Stimulated activated naive CD8-positive, alpha-beta T cell treated with anti-CD3 and anti-CD28 coated beads, Interleukin-15, amount 100 ng/mL, for 72 hours (primary cell): ENCODE data around the gene PPARGC1A.

Source experiments
- ATAC-seq: fragments of 150-1000 bp; cut with Tn5 transposase; 2 replicates; pipeline ENCODE4 v1.10.0; 2021; ENCODE audit warnings: mild to moderate bottlenecking, moderate library complexity
- DNase-seq, 2 donors: peaks; one replicate each; pipeline ENCODE4 v3.0.0; 2021 to 2022
- H3K27ac Mint-ChIP-seq, 2 donors: one replicate each; pipeline ENCODE4 v1.8.0; 2022; ENCODE audit warnings: mild to moderate bottlenecking in 2 of 2, mixed read lengths in 2 of 2, moderate library complexity in 2 of 2
- H3K27me3 Mint-ChIP-seq: one replicate; pipeline ENCODE4 v1.8.0; 2022; ENCODE audit warnings: mixed read lengths
- H3K4me1 Mint-ChIP-seq: one replicate; pipeline ENCODE4 v1.8.0; 2022; ENCODE audit warnings: mild to moderate bottlenecking, mixed read lengths
- H3K4me3 Mint-ChIP-seq, 2 donors: one replicate each; pipeline ENCODE4 v1.8.0; 2022; ENCODE audit warnings: mild to moderate bottlenecking in 2 of 2, mixed read lengths in 2 of 2, moderate library complexity in 1 of 2
- H3K9me3 Mint-ChIP-seq, 2 donors: one replicate each; pipeline ENCODE4 v1.8.0; 2022; ENCODE audit warnings: mixed read lengths in 2 of 2

The PPARGC1A gene

DNA sequence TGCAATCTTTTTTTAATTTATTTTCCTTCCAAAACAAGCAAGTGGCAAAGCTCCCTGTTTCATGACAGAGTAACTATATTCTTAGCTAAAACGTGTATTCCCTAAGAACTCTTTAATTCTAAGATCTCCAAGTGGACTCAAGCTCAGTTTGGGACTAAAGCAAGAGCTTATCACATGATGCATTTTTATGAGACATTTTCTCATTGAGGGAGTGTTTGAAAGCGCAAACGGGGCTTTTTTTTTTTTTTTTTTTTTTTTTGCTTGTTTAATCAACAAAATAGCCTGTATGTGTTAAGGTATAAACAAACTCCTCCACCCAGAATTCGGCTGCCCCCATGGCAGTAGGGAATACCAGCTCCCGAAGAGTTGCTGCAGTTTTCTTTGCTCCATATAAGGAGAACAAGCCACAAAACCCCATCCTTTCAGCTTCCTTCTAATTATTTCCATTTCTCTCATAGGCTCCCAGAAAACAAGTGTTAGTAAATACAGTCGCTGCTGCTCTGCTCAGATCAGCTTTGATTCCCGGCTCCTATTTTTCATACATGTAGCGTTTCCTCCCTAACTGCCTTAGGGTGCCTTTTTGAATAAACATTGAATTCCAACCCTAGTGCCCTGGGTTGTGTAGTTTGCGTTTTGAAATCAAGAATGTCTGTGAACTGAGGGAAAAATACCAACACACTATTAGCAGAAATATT is 669 bp upstream of the PPARGC1A start:
- H3K4me1 Mint-ChIP-seq: peaks cover 19% of the 10 kb centered on the region

DNA sequence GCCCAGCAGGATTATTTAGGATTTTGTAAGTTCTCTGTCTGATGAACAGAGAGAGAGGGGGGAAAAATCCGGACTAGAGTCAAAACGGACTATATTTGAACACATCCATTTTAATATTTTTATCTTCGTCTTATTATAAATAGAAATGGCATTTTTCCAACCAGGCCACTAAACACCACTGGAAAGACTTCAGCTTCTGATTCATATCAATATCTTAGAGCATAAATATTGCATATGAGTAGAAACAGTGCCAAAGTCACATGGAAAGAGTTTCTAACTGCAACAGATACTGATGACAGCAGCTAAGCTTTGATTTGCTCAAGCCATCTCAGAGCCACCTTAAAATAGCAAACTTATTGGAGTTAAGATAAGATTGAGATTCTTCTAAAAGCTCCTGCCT is 456 bp downstream of the PPARGC1A start:
- no peak for ATAC-seq
- H3K4me3 Mint-ChIP-seq: peak overlapping the region; percentile 21 to 65
- no peak overlapping the region for H3K27ac Mint-ChIP-seq
- H3K9me3 Mint-ChIP-seq: no peaks in the 10 kb centered on the region
- H3K27me3 Mint-ChIP-seq: peaks cover 41% of the 10 kb centered on the region
- no peak for DNase-seq
- H3K4me1 Mint-ChIP-seq: peaks cover 19% of the 10 kb centered on the region

More for the DNA sequence above, 669 bp upstream of the PPARGC1A start:
- peaks cover 41% of the 10 kb centered on the region for H3K27me3 Mint-ChIP-seq
- no peaks in the 10 kb centered on the region for H3K9me3 Mint-ChIP-seq
- ATAC-seq: no peak
- no peak overlapping the region for H3K4me3 Mint-ChIP-seq
- no peak for DNase-seq
- no peak overlapping the region for H3K27ac Mint-ChIP-seq

DNA sequence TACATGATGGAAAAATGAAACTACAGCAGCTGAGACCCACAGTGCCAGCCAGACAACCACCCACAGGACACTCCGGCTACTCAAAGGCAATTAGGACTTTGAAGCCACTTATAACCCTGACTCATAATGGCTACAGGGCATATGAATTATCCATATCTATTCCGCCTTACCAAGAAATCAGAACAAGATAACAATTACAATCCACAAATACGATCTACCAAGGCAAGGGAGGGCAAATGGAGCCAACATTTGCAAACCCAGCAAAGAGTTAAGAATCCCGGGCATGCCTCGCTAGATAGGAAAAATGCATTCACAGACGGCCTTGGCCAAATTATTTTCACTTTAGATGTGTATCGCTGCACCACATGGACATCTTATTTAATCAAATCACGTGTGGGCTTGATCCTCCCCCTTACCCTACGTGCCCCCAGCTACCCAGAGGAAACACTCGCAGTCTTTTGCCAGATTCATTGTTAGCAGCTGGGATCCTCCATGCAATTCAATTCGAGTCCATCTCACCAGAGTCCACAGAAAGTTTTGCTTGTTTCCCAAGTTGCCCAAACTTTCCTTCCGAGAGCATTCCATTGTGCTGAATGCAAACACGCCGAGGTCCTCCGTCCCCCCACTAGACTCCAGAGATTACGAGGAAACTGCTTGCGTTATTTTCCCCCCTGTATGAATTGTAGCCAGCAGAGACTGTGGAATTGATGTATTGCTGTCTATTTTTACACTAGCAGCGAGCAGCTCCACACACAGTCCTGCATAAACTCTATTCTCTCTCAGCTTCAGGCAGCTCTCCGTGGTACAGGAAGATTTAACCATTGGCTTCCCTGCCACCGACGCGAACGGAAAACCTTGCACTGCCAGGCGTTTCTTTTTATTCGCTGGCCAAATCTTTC is 1.2 kb downstream of the PPARGC1A start:
- no peak for ATAC-seq
- H3K4me1 Mint-ChIP-seq: peaks cover 19% of the 10 kb centered on the region
- H3K4me3 Mint-ChIP-seq: peak overlapping the region; percentile 21 to 32
- H3K27me3 Mint-ChIP-seq: peaks cover 41% of the 10 kb centered on the region
- no peak overlapping the region for H3K27ac Mint-ChIP-seq
- no peak for DNase-seq
- no peaks in the 10 kb centered on the region for H3K9me3 Mint-ChIP-seq

DNA sequence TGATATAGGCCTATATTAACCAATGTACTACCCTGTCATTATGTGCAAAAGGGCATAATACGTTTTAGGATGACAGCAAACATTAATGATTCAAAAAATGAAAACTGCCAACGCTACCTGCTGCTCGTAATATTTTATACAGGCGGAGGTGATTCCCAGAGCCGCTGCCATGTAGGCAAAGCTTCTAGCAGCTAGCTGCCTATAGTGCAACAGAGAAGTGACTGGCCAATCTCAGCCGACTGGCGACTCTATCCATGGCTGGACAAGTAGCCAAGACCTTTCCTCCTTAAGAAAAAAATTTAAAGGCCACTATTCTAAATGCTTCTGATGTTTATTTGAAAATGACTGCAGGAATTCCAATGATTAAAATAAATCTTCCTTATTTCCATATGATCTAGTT is 1.9 kb downstream of the PPARGC1A start:
- H3K4me1 Mint-ChIP-seq: peaks cover 19% of the 10 kb centered on the region
- H3K27ac Mint-ChIP-seq: no peak overlapping the region
- no peak for ATAC-seq
- peaks cover 38% of the 10 kb centered on the region for H3K27me3 Mint-ChIP-seq
- H3K4me3 Mint-ChIP-seq: no peak overlapping the region
- no peak for DNase-seq
- no peaks in the 10 kb centered on the region for H3K9me3 Mint-ChIP-seq

DNA sequence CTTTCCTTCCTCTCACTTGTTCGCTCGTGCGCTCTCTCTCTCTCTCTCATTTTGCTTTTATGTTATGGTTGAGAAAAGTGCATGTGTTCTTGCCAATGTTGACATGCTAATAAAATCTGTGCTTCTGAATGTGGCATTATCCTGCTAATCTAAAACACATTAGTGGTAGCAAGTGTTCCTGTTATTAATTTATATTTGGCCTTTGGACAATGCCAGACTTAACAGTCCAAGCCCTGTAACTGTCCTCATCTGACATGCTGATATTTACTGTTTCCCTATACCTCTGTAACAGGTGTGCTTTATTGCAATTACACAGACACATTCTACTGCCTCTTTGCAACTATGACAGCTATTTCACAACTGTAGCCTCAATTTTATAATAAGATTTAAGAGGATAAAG is 2.7 kb downstream of the PPARGC1A start:
- H3K9me3 Mint-ChIP-seq: no peaks in the 10 kb centered on the region
- no peak overlapping the region for H3K27ac Mint-ChIP-seq
- peaks cover 19% of the 10 kb centered on the region for H3K4me1 Mint-ChIP-seq
- H3K27me3 Mint-ChIP-seq: peaks cover 30% of the 10 kb centered on the region
- DNase-seq (no peak), ATAC-seq (no peak)
- H3K4me3 Mint-ChIP-seq: no peak overlapping the region

DNA sequence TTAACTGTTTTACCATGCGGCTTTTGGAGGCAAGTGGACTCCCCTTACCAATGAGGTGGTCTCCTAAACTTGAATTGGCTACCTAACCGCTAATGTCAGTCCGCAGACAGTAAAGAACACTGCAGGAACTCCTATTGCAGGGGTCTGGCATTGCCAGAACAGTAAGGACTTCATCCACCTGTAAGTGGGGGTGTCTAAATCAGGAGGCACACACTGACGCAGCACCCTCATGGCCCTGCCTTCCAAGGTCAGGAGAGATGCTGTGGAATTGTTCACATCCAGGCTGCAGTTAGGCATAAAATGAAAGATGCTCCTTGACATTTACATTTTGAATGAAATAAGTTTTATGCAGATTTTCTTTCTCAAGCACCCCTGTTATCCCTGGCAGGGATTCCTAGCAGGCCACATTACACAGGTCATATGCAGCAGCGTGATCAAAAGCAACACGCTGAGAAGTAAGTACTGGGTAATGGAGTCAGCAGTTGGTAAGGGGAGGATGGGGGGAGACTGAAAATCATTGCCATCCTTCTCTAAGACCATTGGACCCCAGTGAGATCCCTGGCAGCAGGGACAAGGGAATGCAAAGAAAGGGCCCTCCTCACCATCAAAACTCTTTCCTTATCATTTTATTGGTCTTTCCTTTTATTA is 3.8 kb downstream of the PPARGC1A start:
- no peak overlapping the region for H3K27ac Mint-ChIP-seq
- H3K9me3 Mint-ChIP-seq: no peaks in the 10 kb centered on the region
- DNase-seq (no peak), ATAC-seq (no peak)
- peaks cover 29% of the 10 kb centered on the region for H3K27me3 Mint-ChIP-seq
- H3K4me1 Mint-ChIP-seq: peaks cover 19% of the 10 kb centered on the region
- no peak overlapping the region for H3K4me3 Mint-ChIP-seq

DNA sequence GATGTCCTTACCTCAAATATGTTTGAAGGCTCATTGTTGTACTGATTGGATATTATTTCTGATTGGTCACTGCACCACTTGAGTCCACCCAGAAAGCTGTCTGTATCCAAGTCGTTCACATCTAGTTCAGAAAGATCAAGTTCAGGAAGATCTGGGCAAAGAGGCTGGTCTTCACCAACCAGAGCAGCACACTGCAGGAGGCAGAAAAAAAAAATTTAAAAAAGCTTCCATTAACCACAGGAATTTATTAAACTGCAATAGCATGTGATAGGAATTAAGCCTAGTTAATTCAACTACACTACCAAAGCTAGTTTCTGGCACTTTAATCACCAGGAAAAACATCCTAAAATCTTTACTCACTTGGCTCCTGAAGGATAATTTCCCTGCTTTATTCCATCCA is 5.1 kb downstream of the PPARGC1A start:
- no peak for DNase-seq
- no peak overlapping the region for H3K27ac Mint-ChIP-seq
- H3K27me3 Mint-ChIP-seq: peaks cover 18% of the 10 kb centered on the region
- H3K9me3 Mint-ChIP-seq: peaks cover 0 to 3% of the 10 kb centered on the region in 2 donors
- no peak overlapping the region for H3K4me3 Mint-ChIP-seq
- peaks cover 16% of the 10 kb centered on the region for H3K4me1 Mint-ChIP-seq
- ATAC-seq: no peak

DNA sequence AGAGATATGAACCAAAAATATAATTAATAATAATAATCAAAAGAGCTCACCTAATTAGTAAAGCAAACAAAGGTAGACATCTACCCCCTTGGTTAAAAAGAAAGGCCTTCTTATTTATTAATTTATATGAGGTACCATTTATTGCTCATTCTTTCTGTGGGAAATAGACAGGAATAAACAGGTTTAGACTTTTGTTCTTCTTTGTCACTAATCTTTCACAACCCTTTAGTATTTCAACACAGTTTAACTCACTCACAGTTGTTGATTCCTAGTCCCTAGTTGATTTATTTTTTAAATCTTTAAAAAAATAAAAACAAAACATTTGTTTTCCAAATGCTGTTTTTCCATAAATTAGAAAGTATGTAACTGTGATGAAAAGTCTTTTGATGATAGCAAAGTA is 5.6 kb downstream of the PPARGC1A start:
- peaks cover 13% of the 10 kb centered on the region for H3K27me3 Mint-ChIP-seq
- peaks cover 11% of the 10 kb centered on the region for H3K4me1 Mint-ChIP-seq
- ATAC-seq (no peak), DNase-seq (no peak)
- no peak overlapping the region for H3K4me3 Mint-ChIP-seq
- peaks cover 0 to 5% of the 10 kb centered on the region in 2 donors for H3K9me3 Mint-ChIP-seq
- no peak overlapping the region for H3K27ac Mint-ChIP-seq

DNA sequence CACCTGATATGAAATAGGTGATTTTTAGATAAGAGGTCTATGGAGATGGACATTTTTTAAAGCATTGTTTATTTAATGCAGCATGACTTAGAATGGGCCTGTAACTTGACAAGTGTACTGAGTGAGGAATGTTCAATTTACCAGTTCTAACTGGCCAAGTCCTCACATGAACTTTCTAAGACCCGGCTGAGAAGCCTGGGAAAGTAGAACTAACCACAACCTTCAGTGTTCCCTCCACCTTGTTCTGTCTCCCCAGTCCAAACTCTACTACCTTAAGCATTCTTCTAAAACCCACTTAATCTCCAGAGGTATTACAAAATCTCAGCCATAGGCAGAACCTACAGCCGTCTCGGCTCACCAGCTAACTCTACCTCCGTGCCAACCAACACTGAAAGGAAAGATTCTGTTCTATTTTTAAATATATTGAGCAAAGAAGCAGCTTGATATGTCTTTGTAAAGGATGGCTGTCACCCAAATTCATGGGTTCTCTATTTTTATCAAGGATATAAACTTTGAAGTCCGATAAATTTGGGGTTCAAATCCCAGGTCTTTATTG is 6.8 kb downstream of the PPARGC1A start:
- ATAC-seq (no peak), DNase-seq (no peak)
- Mint-ChIP-seq H3K4me3 (no peak overlapping the region), H3K27me3 (peaks cover 1% of the 10 kb centered on the region), H3K9me3 (peaks cover 0 to 5% of the 10 kb centered on the region in 2 donors), H3K4me1 (no peaks in the 10 kb centered on the region), H3K27ac (no peak overlapping the region)

DNA sequence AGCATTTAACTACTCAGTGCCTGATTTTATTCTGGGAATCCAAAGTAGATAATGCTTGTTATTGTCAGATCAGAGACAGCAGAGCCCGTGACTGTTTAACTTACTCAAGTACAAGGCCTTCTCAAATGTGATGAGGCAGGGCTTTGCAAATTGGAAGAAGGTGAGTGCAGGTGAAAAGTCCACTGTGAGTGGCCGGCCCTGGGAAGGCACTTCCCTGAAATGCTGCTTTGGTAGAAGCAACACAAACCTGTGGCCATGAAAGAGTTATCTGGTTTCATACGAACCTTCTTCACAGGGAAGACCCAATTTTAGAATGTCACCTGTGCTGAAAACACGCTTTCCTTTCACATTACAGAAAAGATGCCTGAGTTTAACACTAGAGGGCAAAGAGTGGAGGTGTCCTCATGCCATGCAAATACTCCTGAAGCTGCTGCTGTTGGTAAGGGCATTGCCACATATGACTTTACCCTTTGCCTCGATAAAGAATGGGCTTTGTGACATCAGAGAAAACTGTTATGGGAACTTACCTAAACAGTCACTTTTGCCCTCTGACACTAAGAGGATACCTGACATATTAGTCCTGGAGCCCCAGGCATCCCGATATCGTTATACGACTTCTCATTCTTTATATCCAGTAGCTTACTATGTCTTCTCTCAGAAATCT is 8.0 kb downstream of the PPARGC1A start:
- DNase-seq: no peak
- ATAC-seq: no peak
- H3K27ac Mint-ChIP-seq: no peak overlapping the region
- H3K9me3 Mint-ChIP-seq: peaks cover 0 to 5% of the 10 kb centered on the region in 2 donors
- H3K4me1 Mint-ChIP-seq: no peaks in the 10 kb centered on the region
- no peaks in the 10 kb centered on the region for H3K27me3 Mint-ChIP-seq
- H3K4me3 Mint-ChIP-seq: no peak overlapping the region

DNA sequence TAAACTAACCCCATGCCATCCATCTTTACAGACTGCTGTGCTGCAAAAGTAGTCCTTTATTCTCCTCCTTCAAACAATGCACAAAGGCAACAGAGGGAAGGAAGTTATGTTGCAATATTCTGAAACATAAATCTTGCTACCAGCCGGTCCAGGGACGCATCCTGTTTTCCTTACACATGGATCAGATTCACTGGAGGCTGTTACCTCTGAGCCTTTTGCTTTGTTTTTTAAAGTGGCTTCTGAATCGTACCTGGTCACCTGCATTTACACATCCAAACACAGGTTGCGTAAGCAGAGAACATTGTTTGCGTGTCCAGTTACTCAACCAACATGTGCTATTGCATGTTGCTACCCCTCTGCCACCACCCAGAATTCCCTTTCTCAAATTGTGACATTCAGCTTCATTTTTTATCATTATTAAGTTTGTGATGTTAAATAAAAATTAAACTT is 8.8 kb downstream of the PPARGC1A start:
- Mint-ChIP-seq H3K4me3 (no peak overlapping the region), H3K4me1 (no peaks in the 10 kb centered on the region), H3K9me3 (peaks cover 0 to 5% of the 10 kb centered on the region in 2 donors), H3K27me3 (no peaks in the 10 kb centered on the region), H3K27ac (no peak overlapping the region)
- DNase-seq (no peak), ATAC-seq (no peak)

DNA sequence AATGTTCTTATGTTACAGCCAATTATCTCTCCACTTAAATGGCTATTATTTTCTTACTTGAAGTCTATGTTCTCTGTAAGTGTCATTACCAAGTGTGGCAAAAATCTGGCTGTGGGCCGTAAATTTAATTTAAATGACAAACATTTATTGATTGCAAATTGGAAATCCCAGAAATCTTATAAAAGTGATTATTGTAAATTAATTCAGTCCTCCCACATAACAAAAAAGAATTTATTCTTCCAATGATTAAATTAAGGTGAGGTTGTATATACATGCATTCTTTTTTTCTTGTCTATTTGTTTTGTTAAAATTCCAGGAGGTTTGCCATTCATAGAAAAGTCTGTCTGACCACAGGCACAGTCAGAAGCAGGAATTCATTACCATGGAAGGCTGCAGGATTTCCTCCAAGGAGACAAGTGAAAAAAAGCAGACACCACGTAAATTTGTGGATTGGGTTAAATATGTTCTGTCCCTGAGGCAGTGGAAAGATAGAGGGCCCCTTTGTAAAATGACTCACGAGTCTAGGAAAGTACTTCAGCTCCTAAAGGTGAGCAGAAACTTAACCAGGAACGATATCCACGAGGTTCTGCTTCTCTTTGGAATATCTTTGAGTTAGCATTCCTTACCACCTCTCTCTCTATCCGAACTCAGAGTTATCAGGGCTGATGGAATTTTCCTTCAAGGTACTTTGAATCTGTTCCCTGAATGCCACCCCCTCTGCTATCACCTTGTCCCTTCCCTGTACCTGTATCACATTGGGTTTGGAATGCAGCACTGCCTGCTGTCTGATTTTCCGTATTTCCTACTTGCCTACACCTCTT is 10.7 kb downstream of the PPARGC1A start:
- peaks cover 0 to 5% of the 10 kb centered on the region in 2 donors for H3K9me3 Mint-ChIP-seq
- DNase-seq: no peak
- H3K27ac Mint-ChIP-seq: no peak overlapping the region
- no peak overlapping the region for H3K4me3 Mint-ChIP-seq
- H3K4me1 Mint-ChIP-seq: no peaks in the 10 kb centered on the region
- ATAC-seq: no peak
- H3K27me3 Mint-ChIP-seq: no peaks in the 10 kb centered on the region

DNA sequence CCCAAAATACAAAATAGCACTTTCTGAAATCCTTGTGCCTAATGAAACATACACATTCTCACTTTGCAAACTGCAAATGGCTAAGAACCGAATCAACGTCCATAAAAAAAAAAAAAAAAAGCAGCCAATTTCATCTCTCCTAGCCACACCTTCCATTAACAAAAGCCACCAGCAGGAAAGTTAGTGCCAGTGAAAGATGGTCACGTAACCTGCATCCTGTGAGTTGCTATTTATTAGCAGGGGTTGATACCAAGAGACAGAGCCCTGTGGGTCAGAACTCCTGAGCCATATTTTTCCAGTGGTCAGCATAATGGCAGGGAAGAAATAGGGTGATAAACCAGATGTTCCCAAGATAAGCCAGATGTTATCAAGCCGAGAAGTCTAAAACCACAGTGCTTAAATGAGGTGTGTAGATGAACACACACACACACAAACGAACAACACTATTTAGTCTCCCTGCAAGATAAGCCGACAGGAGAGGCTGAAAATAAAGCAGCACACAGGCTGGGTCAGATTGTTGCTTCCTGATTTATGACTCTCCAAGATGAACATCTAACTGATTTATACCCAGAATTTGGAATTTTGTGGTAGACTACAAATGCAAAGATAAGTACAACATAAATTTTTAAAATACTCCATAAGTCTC is 11.5 kb downstream of the PPARGC1A start:
- peaks cover 0 to 5% of the 10 kb centered on the region in 2 donors for H3K9me3 Mint-ChIP-seq
- DNase-seq (no peak), ATAC-seq (no peak)
- no peak overlapping the region for H3K4me3 Mint-ChIP-seq
- H3K27ac Mint-ChIP-seq: no peak overlapping the region
- no peaks in the 10 kb centered on the region for H3K27me3 Mint-ChIP-seq
- no peaks in the 10 kb centered on the region for H3K4me1 Mint-ChIP-seq

DNA sequence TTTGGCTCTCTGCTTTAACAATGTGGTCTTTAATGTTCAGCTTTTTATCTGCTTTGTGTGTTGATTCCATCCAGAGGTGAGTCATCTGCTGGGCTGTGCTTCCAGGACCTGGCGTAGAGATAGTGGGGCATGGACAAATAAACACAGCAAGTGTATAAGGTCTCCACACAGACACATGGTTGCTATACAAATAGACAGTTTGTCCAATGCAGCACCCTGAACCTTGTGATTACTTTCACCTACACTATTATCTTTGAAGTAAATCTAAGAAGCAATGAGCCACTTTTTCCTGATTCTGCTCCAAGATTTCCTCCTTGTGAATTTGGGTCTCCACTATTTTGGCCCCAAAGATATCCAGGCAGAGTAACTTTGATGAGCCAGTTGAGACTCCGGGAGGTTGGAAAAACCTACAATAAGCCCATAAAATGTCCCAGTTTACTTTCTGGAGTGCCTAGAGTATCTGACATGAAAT is 12.1 kb downstream of the PPARGC1A start:
- no peak for ATAC-seq
- H3K4me1 Mint-ChIP-seq: no peaks in the 10 kb centered on the region
- H3K27me3 Mint-ChIP-seq: no peaks in the 10 kb centered on the region
- no peak overlapping the region for H3K27ac Mint-ChIP-seq
- H3K4me3 Mint-ChIP-seq: no peak overlapping the region
- H3K9me3 Mint-ChIP-seq: peaks cover 0 to 5% of the 10 kb centered on the region in 2 donors
- no peak for DNase-seq
